ENCODE measurements around the gene ZSWIM1. TPM values are rescaled to one million over a fixed set of nuclear protein-coding genes. Genes with fewer than 3 reads are reported as not detected.

The ZSWIM1 gene
- total and polyA plus RNA-seq, 2 of the 13 experiments (the other 11 are each of a cell fraction or from before 2014, with no cell fraction given), result 9.5 to 11.7 TPM

- TF ChIP-seq NPAS2 (CRISPR knock-in tag; IDR thresholded peaks at IDR 0.05; ENCODE audit: borderline replicate concordance), result 0 out of 2 replicates have a peak, but pooled peaks have one; percentile 7
- peak; percentile 62; the same call in 1 of the 2 replicates for TF ChIP-seq ZNF678 (CRISPR knock-in tag; IDR thresholded peaks at IDR 0.05)
- TF ChIP-seq BATF2 (CRISPR knock-in tag; IDR thresholded peaks at IDR 0.05), result no peak
- TF ChIP-seq ZNF281 (CRISPR knock-in tag; IDR thresholded peaks at IDR 0.05; ENCODE audit: borderline replicate concordance), result peak; percentile 28; the same call in 1 of the 2 replicates
- TF ChIP-seq ZNF619 (CRISPR knock-in tag; IDR thresholded peaks at IDR 0.05), result peak; percentile 93
- TF ChIP-seq, protein P1, sequence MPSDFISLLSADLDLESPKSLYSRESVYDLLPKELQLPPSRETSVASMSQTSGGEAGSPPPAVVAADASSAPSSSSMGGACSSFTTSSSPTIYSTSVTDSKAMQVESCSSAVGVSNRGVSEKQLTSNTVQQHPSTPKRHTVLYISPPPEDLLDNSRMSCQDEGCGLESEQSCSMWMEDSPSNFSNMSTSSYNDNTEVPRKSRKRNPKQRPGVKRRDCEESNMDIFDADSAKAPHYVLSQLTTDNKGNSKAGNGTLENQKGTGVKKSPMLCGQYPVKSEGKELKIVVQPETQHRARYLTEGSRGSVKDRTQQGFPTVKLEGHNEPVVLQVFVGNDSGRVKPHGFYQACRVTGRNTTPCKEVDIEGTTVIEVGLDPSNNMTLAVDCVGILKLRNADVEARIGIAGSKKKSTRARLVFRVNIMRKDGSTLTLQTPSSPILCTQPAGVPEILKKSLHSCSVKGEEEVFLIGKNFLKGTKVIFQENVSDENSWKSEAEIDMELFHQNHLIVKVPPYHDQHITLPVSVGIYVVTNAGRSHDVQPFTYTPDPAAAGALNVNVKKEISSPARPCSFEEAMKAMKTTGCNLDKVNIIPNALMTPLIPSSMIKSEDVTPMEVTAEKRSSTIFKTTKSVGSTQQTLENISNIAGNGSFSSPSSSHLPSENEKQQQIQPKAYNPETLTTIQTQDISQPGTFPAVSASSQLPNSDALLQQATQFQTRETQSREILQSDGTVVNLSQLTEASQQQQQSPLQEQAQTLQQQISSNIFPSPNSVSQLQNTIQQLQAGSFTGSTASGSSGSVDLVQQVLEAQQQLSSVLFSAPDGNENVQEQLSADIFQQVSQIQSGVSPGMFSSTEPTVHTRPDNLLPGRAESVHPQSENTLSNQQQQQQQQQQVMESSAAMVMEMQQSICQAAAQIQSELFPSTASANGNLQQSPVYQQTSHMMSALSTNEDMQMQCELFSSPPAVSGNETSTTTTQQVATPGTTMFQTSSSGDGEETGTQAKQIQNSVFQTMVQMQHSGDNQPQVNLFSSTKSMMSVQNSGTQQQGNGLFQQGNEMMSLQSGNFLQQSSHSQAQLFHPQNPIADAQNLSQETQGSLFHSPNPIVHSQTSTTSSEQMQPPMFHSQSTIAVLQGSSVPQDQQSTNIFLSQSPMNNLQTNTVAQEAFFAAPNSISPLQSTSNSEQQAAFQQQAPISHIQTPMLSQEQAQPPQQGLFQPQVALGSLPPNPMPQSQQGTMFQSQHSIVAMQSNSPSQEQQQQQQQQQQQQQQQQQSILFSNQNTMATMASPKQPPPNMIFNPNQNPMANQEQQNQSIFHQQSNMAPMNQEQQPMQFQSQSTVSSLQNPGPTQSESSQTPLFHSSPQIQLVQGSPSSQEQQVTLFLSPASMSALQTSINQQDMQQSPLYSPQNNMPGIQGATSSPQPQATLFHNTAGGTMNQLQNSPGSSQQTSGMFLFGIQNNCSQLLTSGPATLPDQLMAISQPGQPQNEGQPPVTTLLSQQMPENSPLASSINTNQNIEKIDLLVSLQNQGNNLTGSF (CRISPR knock-in tag; IDR thresholded peaks at IDR 0.05), result peak; percentile 78; the same call in 1 of the 2 replicates
- TF ChIP-seq, protein P2, sequence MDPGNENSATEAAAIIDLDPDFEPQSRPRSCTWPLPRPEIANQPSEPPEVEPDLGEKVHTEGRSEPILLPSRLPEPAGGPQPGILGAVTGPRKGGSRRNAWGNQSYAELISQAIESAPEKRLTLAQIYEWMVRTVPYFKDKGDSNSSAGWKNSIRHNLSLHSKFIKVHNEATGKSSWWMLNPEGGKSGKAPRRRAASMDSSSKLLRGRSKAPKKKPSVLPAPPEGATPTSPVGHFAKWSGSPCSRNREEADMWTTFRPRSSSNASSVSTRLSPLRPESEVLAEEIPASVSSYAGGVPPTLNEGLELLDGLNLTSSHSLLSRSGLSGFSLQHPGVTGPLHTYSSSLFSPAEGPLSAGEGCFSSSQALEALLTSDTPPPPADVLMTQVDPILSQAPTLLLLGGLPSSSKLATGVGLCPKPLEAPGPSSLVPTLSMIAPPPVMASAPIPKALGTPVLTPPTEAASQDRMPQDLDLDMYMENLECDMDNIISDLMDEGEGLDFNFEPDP (CRISPR knock-in tag; conservative IDR thresholded peaks at IDR 0.05), result no peak
- no peak for TF ChIP-seq ZNF382 (CRISPR knock-in tag; IDR thresholded peaks at IDR 0.05; ENCODE audit: borderline replicate concordance)
- TF ChIP-seq KMT2B (CRISPR knock-in tag; IDR thresholded peaks at IDR 0.05), result peak; percentile 88
- TF ChIP-seq GRHL1 (CRISPR knock-in tag; conservative IDR thresholded peaks at IDR 0.05), result no peak
- TF ChIP-seq NRL (CRISPR knock-in tag; IDR thresholded peaks at IDR 0.05; ENCODE audit: borderline replicate concordance), result no peak; the same call in 1 of the 2 replicates
- TF ChIP-seq, protein P3, sequence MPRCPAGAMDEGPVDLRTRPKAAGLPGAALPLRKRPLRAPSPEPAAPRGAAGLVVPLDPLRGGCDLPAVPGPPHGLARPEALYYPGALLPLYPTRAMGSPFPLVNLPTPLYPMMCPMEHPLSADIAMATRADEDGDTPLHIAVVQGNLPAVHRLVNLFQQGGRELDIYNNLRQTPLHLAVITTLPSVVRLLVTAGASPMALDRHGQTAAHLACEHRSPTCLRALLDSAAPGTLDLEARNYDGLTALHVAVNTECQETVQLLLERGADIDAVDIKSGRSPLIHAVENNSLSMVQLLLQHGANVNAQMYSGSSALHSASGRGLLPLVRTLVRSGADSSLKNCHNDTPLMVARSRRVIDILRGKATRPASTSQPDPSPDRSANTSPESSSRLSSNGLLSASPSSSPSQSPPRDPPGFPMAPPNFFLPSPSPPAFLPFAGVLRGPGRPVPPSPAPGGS (CRISPR knock-in tag; IDR thresholded peaks at IDR 0.05), result peak; percentile 89
- TF ChIP-seq ZNF282 (IDR thresholded peaks at IDR 0.05; ENCODE audit: partially characterized antibody), result no peak
- 0 out of 2 replicates have a peak, but pooled peaks have one; percentile 28 for TF ChIP-seq ONECUT2 (CRISPR knock-in tag; IDR thresholded peaks at IDR 0.05)
Observed at GRCh38 chr20:45857114-45857881, 23.7 kb upstream of the ZSWIM1 start, which contains the start of the genes ACOT8 and ZSWIM3 (continued).
